Epithelial cell of prostate (primary cell): ENCODE results near the gene DNAH5.
A peak's percentile ranks its signal among the peaks of the same experiment; 100 is the strongest.

ENCODE experiments used
- DNase-seq: peaks from one replicate; pipeline ENCODE4 v3.0.0-alpha.2; 2011; ENCODE audit warnings: low read depth, low spot score
- H3K27ac ChIP-seq: fragments of 450-650 bp; 2 replicates; pipeline ENCODE4 v1.5.1; 2017; ENCODE audit warnings: mild to moderate bottlenecking

DNAH5 gene

DNA sequence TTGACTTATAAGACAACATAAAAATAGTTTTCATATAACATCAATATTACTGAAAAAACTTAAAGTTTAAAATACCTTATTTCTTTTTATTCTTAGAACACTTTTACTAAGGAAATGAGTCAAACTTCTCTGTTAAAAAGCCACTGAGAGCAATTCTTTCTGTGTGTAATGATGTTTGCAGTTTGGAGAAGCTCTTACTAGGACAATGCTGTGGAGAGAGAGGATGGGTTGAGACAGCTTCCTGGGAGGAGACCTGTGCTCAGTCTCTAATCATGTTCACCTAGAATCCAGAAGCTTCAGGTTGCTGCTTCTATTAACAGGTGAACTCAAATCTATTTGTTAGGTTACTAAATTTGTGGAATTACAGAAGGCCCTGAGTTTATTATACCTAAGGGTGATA is 198.5 kb downstream of the DNAH5 start:
- no peak for DNase-seq
- H3K27ac ChIP-seq, result peak overlapping the region; percentile 68

DNA sequence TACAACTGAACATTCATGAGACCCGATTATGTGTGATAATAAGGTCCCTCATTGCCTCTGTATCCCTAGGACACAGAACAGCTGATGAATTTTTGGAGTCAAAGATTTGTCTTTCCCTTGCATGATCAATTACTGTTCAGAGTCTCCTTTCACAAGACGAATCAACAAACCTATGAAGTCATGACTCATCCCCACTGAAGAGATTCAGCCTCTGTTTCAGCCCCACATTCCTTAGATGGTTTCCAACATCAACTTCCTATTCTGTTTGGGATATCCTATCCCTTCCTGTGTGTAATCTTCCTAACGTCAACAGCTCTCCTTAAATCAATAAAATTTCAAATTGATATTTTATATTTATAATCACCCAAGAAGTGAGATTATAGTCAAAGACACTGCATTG is 199.0 kb downstream of the DNAH5 start:
- H3K27ac ChIP-seq, result peak overlapping the region; percentile 68
- peak; percentile 18 for DNase-seq

DNA sequence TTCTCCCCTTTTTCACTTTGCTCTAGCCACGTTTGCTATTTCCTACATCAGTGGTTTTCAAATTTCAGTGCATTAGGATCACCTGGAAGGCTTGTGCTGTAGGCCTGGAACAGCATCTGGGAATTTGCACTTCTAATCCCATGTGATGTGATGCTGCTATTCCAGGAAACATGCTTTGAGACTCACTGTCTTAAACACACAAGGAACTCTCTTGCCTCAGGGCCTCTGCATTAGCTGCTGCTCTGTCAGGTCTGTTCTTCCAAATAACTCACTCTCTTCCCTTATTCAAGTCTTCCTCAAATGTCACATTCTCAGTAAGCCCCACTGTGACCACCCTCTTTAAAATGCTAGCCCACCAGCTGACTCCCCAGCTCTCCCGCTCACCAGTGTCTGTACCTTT is 204.0 kb downstream of the DNAH5 start:
- peak; percentile 26 for DNase-seq
- peak overlapping the region; percentile 86 for H3K27ac ChIP-seq

DNA sequence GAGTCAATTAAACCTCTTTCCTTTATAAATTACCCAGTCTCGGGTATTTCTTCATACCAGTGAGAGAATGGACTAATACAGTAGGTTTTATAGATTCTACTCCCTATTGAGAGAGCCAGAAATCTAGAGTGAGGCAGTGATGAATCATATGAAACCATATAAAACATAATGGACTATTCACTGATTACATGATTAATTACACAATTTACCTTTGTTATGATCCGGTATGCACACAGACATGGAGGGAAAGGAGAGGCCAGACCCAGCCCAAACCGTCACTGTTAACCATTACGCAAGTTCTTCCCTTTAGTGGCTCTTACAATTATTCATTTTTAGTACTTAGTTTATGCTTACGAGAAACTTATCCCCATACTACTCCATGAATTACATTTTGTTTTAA is 205.0 kb downstream of the DNAH5 start:
- H3K27ac ChIP-seq, result peak overlapping the region; percentile 86
- peak; percentile 84 for DNase-seq

DNA sequence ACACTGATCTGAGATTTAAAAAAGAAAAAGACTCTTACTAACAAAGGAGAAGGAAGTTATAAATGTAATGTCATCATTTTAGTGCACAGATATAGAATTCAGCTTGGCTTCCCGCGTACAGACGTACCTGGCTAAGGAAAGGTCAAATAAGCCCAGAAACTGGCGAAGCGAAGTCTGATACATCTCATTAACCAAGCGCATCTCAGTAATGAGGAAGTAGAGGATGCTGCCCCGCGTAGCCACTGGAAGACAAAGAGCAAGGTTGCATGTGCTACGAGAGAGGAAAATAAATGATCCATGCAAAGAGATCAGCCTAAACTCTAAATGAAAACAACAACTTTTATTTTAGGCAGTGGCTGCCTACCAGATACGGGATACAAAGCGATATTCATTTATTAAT is 208.8 kb downstream of the DNAH5 start:
- no peak for DNase-seq
- no peak overlapping the region for H3K27ac ChIP-seq

DNA sequence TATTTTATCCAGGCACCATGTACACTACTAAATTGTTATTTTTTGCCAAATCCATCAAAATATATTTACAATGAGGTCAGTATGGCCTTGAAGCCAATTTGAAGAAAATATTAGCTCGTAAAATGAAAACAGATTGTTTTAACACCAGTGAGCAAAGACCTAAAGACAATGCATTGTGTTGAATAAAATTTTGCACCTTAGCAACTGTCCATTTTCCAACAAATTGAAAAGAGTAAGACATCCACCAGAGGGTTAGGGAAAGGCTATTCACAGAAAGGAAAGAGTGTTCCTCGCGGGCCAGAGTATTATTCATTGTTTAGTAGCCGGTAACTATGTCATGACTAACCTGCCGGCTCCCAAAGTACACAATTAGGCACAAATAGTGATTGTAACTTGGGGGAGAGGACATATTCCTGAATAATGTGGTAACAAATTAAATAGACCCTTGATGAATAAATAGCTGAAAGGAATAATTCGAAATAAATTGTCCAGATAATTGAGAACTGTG is 213.3 kb downstream of the DNAH5 start:
- no peak for DNase-seq
- no peak overlapping the region for H3K27ac ChIP-seq

DNA sequence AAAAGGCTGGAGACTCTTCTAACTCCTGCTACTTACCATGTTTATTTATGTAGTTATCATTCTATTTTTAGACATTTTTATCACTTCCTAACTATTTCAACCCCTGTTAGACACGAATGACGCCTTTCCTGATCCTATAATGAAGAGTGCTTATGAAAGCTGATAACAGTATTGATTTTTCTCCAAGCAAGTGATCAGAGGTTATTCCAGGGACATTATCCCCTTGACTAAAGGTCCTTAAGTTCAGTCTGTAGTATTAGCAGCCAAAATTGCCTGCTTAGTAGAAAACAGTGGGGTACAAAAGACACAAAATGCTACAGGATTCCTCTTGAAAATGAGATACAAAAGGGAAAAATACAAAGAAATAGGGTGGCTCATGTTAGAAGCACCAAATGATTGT is 235.6 kb downstream of the DNAH5 start:
- no peak overlapping the region for H3K27ac ChIP-seq

DNA sequence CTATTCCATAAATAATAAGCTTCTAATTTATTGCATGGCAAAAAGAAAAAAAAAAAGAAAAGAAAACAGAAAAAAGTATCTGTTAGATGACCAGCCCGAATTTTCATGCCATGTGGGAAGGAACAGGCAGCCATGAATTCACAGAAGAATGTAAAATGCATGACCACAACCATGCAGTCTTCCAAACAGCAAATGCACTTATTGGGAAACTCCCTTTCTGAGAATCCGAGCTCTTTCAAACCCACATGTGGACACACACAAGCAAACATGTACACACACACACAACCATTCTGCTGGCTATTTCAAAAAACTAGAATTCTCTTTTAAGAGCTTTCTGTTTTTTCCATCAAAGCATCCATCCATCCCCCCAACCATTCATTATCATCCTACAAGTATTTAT is 236.1 kb downstream of the DNAH5 start:
- DNase-seq, result no peak
- no peak overlapping the region for H3K27ac ChIP-seq

More for the DNA sequence above, 235.6 kb downstream of the DNAH5 start:
- no peak for DNase-seq

DNA sequence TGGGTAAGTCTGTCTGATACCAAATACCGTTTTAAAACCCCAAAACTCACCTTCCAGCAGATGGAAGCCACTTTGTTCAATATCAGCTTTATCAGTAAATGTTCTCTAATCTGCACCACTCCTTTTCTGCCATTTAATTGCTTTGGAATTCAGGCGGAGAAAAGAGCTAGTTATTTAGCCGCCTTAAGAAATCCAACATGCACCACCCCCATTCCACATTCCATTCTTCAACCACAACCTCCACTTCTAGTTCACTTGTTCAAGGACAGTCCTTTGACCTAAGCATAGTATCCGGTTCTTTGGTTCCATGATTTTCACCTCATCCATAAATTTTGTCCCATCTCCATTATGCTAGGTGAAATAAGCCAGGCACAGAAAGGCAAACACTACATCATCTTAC is 240.1 kb downstream of the DNAH5 start:
- no peak for DNase-seq
- no peak overlapping the region for H3K27ac ChIP-seq

DNA sequence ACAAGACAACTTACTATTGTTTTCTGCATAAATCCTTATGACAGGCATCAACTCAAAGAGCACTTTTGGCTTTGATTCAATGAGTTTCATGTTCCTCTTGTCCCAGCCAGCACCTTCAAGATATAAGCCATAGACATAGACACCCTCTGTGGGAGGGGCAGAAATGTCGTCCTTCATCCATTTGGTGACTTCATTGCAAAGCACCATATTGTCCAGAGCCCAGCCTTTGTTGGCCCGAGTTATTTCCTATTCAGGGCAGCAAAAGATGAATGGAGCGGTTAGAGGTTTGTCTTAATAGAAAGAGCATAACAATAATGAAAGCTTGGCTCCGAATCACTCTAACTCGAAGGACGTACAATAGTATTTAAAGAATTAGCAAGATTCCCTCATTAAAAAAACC is 243.9 kb downstream of the DNAH5 start:
- no peak for DNase-seq
- H3K27ac ChIP-seq, result no peak overlapping the region

DNA sequence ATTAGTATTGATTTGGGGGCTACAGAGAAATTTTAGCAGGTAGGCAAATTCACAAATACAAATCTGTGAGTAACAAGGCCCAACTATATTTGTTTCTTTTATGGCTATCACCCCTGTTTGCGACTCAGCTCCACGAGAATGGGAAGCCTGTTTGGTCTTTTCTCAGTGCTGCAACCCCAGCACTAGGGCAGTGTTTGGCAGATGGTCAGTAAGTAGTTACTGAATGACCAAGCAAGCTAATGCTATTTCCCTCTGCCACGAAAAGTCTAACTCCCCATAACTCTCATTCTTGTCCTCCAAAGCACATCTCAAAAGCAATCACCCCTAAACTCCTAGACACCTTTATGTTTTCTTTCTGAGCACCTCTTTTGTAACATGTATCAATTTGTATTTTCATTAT is 245.6 kb downstream of the DNAH5 start:
- no peak overlapping the region for H3K27ac ChIP-seq
- no peak for DNase-seq

DNA sequence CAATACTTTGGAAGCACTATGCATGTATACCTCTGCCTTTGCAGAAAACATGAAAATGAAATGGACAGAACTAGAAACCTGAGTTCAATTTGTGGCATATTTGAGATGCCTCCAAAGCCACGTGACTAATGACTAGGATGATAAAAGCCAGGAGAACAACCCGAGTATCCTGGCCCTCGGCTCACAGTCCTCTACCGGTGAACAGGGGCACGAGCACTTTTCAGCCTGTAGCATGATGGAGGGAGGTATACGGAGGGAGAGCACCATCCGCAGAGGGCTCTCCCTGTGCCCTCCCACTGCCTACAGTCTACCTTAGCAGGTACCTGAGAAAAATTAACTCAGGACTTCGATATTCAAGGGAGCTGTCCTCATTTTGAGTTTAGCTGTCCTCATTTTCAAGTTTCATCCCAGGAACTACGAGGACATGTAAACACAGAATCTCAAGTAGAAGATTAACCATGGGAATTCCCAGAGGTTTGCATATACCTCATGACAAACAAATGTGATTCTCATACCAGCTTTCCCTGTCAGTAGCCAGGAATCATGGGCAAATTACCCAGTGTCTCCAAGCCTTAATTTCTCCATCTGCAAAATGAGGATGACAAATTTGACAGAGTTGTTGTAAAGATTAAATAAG is 249.3 kb downstream of the DNAH5 start:
- no peak overlapping the region for H3K27ac ChIP-seq
- no peak for DNase-seq

DNA sequence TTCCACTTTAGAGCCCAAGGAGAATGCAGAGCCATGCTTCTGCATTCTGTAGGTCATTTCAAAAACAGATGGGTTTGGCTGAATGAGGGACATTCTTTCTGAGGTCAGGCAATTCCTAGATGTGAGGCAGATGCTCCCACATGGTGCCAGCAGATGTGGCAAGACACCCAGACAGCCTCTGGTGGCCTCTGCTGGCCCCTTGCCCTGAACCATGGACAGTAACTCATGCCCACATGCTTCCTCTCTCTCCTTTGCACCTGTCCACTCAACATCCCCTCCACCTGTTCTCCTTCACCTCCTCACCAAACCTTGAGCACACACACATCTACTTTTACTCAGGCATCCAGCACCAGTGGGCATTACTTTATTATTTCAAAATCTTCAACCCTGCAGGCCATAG is 252.3 kb downstream of the DNAH5 start:
- H3K27ac ChIP-seq, result no peak overlapping the region
- DNase-seq, result no peak

DNA sequence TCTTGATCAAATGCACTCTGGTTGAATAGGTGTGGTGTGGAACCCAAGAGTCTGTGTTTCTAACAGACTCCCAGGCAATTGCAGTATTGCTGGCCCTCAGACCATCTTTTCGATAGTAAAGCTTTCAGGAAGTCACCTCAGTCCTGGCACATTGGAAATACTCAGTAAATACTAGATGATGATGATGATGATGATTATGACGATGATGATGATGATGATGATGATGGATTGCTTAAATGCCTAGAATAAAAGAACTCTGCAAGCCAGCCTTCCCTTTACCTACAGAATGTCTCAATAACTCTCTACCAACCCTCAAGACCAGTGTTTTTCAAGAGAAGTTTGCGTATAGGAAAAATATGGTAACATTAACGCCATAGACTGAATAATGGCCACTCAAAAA is 268.0 kb downstream of the DNAH5 start:
- DNase-seq, result no peak
- no peak overlapping the region for H3K27ac ChIP-seq

DNA sequence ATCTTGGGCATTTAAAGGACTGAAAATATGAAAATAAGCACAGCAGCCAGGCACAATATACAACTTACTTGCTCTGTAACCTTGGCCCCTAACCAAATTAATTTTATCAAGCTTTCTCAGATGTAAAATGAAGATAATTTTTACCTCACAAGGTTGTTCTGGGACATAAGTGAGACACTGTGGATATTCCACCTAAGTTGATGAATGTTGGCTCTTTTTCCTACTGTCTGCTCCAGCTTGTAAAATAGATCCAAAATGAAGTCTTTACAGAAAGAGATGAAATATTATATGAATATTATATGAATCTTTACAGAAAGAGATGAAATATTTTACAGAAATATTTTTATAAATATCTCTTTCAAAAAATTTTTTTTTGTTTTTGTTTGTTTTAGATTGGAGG is 270.1 kb downstream of the DNAH5 start:
- H3K27ac ChIP-seq, result no peak overlapping the region
- no peak for DNase-seq

DNA sequence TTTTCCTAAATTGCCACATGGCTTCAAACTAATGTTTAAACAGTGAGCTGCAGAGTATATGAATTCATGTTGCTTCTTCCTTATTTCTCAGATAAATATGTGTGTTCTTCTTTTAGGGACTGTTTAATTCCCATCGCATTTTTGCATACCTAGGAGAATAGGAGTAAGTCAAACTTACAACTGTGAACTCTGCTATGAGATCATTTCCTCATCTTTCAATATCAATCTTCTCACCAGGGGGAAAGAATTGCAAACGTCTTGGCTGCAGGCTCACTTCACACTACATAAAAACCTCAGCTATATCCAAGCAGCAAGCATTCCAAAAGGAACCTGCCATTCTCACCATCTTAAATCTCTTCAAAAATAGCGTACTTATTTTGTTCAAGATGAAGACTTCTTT is 271.0 kb downstream of the DNAH5 start:
- H3K27ac ChIP-seq, result no peak overlapping the region
- DNase-seq, result no peak

DNA sequence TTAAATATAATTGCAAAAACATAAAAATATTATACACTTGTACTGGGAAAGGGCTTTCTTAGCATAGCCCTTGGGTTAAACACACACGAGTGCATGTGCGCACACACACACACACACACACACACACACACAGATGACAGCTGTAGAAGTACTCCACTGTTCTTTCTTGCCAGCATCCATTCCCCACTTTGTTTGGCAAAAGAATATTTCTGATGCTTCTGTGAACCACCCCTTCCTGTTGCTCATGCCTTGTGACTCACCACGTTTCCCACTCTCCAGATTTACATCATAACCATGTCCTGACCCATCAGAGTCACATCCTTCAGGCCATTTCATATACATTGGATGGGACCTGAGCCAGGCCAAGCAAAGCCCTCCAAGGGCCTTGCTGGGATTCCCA is 280.1 kb downstream of the DNAH5 start:
- peak; percentile 75 for DNase-seq
- peak overlapping the region; percentile 64 for H3K27ac ChIP-seq

DNA sequence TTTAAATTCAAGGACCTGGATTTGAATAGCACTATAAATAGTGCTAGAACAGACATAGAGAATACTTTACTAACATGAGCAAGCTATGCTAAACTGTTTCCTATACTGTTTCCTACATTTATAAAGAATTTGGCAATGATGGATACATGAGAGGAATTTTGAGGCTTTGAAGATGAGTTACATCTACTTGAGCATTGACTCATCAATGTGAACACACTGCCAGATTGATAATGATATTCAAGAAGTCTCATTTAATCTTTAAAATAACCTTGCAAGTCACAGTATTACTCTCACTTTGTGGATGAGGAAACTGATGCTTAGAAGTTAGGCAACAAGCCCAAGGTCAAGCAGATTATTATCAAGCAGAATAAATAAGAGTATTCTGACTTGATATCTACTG is 281.9 kb downstream of the DNAH5 start:
- no peak for DNase-seq
- H3K27ac ChIP-seq, result no peak overlapping the region

DNA sequence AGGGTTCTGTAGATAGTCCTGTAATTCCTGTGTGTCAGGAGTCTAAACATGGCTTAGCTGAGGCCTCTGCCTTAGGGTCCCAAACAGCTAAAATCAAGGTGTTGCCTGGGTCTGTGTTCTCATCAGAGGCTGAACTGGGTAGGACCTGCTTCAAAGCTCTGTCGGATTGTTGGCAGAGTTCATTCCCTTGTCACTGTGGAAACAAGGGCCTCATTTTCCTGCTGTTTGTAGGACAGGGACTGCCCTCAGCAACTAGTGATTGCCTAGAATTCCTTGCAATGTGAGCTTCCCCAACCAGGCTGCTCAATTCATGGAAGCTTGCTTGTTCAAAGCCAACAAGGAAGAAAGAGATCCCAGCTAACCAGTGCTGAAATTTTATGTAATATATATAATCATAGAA is 283.2 kb downstream of the DNAH5 start:
- no peak overlapping the region for H3K27ac ChIP-seq
- no peak for DNase-seq

DNA sequence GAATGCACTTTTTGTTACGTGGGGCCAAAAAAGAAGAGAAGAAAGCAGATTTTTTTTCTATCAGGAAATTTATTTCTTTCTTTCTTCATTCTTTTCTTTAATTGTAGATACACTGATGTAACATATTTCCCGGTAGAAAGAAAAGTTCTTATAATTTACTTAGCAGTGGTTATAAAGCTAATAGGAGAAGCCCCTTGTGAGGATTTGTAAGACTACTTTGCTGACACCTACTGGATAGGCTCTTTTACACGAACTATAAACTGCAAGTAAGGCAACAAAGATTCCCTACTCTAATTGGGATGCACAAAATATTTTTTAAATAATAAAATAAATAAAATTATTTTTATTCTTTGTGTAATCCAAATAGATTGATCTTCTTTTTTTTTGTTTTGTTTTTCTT is 284.4 kb downstream of the DNAH5 start:
- peak overlapping the region; percentile 78 for H3K27ac ChIP-seq
- no peak for DNase-seq

DNA sequence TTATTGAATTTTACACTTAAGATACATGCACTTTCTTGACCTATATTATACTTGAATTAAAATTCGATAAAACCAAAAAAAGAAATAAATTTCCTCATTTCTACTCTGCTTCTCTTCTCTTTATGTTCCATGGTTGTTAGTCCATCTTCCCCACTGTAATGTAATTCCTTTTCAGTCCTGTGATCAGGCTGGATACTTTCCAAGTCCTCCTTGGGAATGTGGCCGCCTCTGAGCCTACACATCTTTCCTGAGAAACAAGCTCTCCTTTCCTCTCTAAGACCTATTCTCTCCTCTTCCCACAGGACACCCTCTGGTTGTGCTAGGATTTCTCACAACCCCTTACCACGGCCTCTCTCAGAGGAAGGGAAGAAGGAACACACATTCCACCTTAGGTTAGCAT is 285.1 kb downstream of the DNAH5 start:
- DNase-seq, result no peak
- H3K27ac ChIP-seq, result peak overlapping the region; percentile 78

DNA sequence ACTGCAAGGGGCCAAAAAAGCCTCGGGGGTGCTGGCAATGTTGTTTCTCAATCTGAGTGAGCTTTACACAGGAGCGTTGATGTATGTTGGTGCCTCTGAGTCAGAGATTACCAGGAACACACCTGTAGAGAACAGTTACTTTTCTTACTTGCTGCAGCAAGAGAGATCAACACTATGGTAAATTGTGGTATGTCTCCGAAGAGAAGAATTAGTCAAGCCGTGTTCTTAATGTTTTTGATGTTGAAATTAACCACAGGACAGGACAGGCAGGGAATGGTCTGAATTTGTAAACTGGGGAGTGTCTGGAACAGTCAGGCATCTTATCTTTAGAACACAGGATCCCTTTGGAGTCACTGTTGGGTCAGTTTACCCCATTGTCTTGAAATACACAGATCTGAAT is 285.7 kb downstream of the DNAH5 start:
- H3K27ac ChIP-seq, result peak overlapping the region; percentile 78
- peak; percentile 86 for DNase-seq

DNA sequence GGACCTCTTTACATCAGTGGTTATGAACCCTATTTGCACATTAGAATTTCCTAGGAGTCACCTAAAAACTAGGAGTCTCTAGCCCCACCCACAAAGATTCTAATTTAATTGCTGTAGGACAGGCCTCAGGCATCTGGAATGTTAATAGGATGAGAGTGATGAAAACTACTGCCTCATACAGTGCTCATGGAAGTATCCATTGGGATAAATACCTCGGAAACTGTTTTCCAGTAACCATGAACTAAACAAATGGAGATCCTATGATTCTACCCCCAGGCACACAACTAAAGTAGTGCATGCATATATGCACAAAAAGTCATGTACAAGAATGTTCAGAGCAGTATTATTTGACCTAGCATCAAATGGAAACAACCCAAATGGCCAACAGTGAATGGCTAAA is 286.3 kb downstream of the DNAH5 start:
- no peak for DNase-seq
- peak overlapping the region; percentile 78 for H3K27ac ChIP-seq
